ENCODE data around the gene CRACR2B. TPM values are rescaled to one million over a fixed set of nuclear protein-coding genes. Genes with fewer than 3 reads are reported as not detected.

The CRACR2B gene
- total and polyA plus RNA-seq, 2 donors, result 5.9 to 20.2 TPM

GRCh38 chr11:860234-861104, 32.8 kb downstream of the CRACR2B start:
- H3K4me1 ChIP-seq (ENCODE audit: insufficient read depth), result no peaks in the 10 kb centered on the region

GRCh38 chr11:861105-861479, 33.4 kb downstream of the CRACR2B start:
- H3K4me3 ChIP-seq (ENCODE audit: low read depth, low read length), result no peak overlapping the region
- WGBS, result 92% methylated on average over 14 of the region's 14 CpGs
- no peaks in the 10 kb centered on the region for H3K36me3 ChIP-seq (ENCODE audit: insufficient read depth)
- H3K4me1 ChIP-seq (ENCODE audit: insufficient read depth), result no peaks in the 10 kb centered on the region
- DNase-seq (ENCODE audit: extremely low spot score), result no peak
- H3K27ac ChIP-seq (ENCODE audit: low read depth), result no peak overlapping the region

More at GRCh38 chr11:860234-861104, 32.8 kb downstream of the CRACR2B start:
- H3K27ac ChIP-seq (ENCODE audit: low read depth), result no peak overlapping the region
- no peaks in the 10 kb centered on the region for H3K36me3 ChIP-seq (ENCODE audit: insufficient read depth)
- H3K4me3 ChIP-seq (ENCODE audit: low read depth, low read length), result no peak overlapping the region
- WGBS, result 79% methylated on average over 21 of the region's 21 CpGs
- DNase-seq (ENCODE audit: extremely low spot score), result no peak

GRCh38 chr11:862081-862661, 34.5 kb downstream of the CRACR2B start:
- no peak overlapping the region for H3K27ac ChIP-seq (ENCODE audit: low read depth)
- DNase-seq (ENCODE audit: extremely low spot score), result no peak
- no peak overlapping the region for H3K4me3 ChIP-seq (ENCODE audit: low read depth, low read length)
- H3K36me3 ChIP-seq (ENCODE audit: insufficient read depth), result no peaks in the 10 kb centered on the region
- H3K4me1 ChIP-seq (ENCODE audit: insufficient read depth), result no peaks in the 10 kb centered on the region
- 45% methylated on average over 20 of the region's 20 CpGs for WGBS

GRCh38 chr11:862696-863022, 34.9 kb downstream of the CRACR2B start:
- 67% methylated on average over 12 of the region's 12 CpGs for WGBS
- H3K36me3 ChIP-seq (ENCODE audit: insufficient read depth), result no peaks in the 10 kb centered on the region
- no peak overlapping the region for H3K27ac ChIP-seq (ENCODE audit: low read depth)
- no peaks in the 10 kb centered on the region for H3K4me1 ChIP-seq (ENCODE audit: insufficient read depth)
- DNase-seq (ENCODE audit: extremely low spot score), result no peak
- H3K4me3 ChIP-seq (ENCODE audit: low read depth, low read length), result no peak overlapping the region

GRCh38 chr11:863023-863909, 35.5 kb downstream of the CRACR2B start:
- Histone ChIP-seq H3K4me1 (ENCODE audit: insufficient read depth) (no peaks in the 10 kb centered on the region), H3K4me3 (ENCODE audit: low read depth, low read length) (no peak overlapping the region), H3K27ac (ENCODE audit: low read depth) (no peak overlapping the region), H3K36me3 (ENCODE audit: insufficient read depth) (no peaks in the 10 kb centered on the region)
- 76% methylated on average over 24 of the region's 24 CpGs for WGBS
- DNase-seq (ENCODE audit: extremely low spot score), result no peak

- no peaks in the 10 kb centered on the region for H3K36me3 ChIP-seq (ENCODE audit: insufficient read depth)
- no peak overlapping the region for H3K4me3 ChIP-seq (ENCODE audit: low read depth, low read length)
- WGBS, result 92% methylated on average over 31 of the region's 31 CpGs
- no peaks in the 10 kb centered on the region for H3K4me1 ChIP-seq (ENCODE audit: insufficient read depth)
- no peak for DNase-seq (ENCODE audit: extremely low spot score)
- H3K27ac ChIP-seq (ENCODE audit: low read depth), result no peak overlapping the region
Measured at GRCh38 chr11:863910-864827, 36.5 kb downstream of the CRACR2B start.

GRCh38 chr11:864898-865297, 37.2 kb downstream of the CRACR2B start:
- H3K4me1 ChIP-seq (ENCODE audit: insufficient read depth), result no peaks in the 10 kb centered on the region
- 86% methylated on average over 10 of the region's 11 CpGs for WGBS

GRCh38 chr11:865462-866430, 38.0 kb downstream of the CRACR2B start:
- Histone ChIP-seq H3K36me3 (ENCODE audit: insufficient read depth) (no peaks in the 10 kb centered on the region), H3K27ac (ENCODE audit: low read depth) (no peak overlapping the region), H3K4me3 (ENCODE audit: low read depth, low read length) (no peak overlapping the region), H3K4me1 (ENCODE audit: insufficient read depth) (no peaks in the 10 kb centered on the region)
- 81% methylated on average over 41 of the region's 41 CpGs for WGBS
- DNase-seq (ENCODE audit: extremely low spot score), result no peak

More at GRCh38 chr11:864898-865297, 37.2 kb downstream of the CRACR2B start:
- Histone ChIP-seq H3K4me3 (ENCODE audit: low read depth, low read length) (no peak overlapping the region), H3K36me3 (ENCODE audit: insufficient read depth) (no peaks in the 10 kb centered on the region), H3K27ac (ENCODE audit: low read depth) (no peak overlapping the region)
- DNase-seq (ENCODE audit: extremely low spot score), result no peak

- Histone ChIP-seq H3K4me3 (ENCODE audit: low read depth, low read length) (no peak overlapping the region), H3K27ac (ENCODE audit: low read depth) (no peak overlapping the region), H3K36me3 (ENCODE audit: insufficient read depth) (no peaks in the 10 kb centered on the region), H3K4me1 (ENCODE audit: insufficient read depth) (no peaks in the 10 kb centered on the region)
- DNase-seq (ENCODE audit: extremely low spot score), result no peak
- WGBS, result 86% methylated on average over 14 of the region's 14 CpGs
Measured at GRCh38 chr11:866481-866880, 38.8 kb downstream of the CRACR2B start.

GRCh38 chr11:867856-868358, 40.2 kb downstream of the CRACR2B start:
- 88% methylated on average over 8 of the region's 8 CpGs for WGBS
- Histone ChIP-seq H3K4me3 (ENCODE audit: low read depth, low read length) (no peak overlapping the region), H3K4me1 (ENCODE audit: insufficient read depth) (no peaks in the 10 kb centered on the region), H3K27ac (ENCODE audit: low read depth) (no peak overlapping the region), H3K36me3 (ENCODE audit: insufficient read depth) (no peaks in the 10 kb centered on the region)
- no peak for DNase-seq (ENCODE audit: extremely low spot score)

GRCh38 chr11:868394-868793, 40.7 kb downstream of the CRACR2B start:
- 87% methylated on average over 17 of the region's 17 CpGs for WGBS
- no peak overlapping the region for H3K4me3 ChIP-seq (ENCODE audit: low read depth, low read length)
- H3K4me1 ChIP-seq (ENCODE audit: insufficient read depth), result no peaks in the 10 kb centered on the region
- no peak overlapping the region for H3K27ac ChIP-seq (ENCODE audit: low read depth)
- no peak for DNase-seq (ENCODE audit: extremely low spot score)
- no peaks in the 10 kb centered on the region for H3K36me3 ChIP-seq (ENCODE audit: insufficient read depth)

- no peak for DNase-seq (ENCODE audit: extremely low spot score)
- Histone ChIP-seq H3K36me3 (ENCODE audit: insufficient read depth) (no peaks in the 10 kb centered on the region), H3K4me3 (ENCODE audit: low read depth, low read length) (no peak overlapping the region), H3K27ac (ENCODE audit: low read depth) (no peak overlapping the region), H3K4me1 (ENCODE audit: insufficient read depth) (no peaks in the 10 kb centered on the region)
- WGBS, result 87% methylated on average over 12 of the region's 12 CpGs
Measured at GRCh38 chr11:868802-869201, 41.1 kb downstream of the CRACR2B start.
